ENCODE data around the gene PRKD2.
"Not testable (repeated sequence)": the region's sequence is repeated elsewhere in the genome, so short reads cannot be mapped to it uniquely, and the experiment has no call there.

PRKD2 gene

DNA sequence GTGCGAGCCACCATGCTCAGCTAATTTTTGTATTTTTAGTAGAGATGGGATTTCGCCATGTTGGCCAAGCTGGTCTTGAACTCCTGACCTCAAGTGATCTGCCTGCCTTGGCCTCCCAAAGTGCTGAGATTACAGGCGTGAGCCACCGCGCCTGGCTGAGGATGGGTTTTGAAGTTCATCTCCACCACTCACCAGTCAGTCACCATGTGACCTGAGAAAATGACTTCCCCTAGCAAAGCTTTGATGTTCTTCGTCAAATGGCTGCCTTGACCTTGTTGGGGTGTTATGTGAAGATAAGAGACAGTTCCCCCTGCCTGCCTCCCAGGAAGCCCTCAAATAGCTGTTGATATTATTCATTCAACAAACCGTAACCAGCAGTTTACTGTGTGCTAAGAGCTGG, 87.9 kb downstream of the PRKD2 start:
- FAIRE-seq: not testable (repeated sequence)

GRCh38 chr19:46626446-46626845, 90.5 kb downstream of the PRKD2 start:
- no peak for FAIRE-seq

DNA sequence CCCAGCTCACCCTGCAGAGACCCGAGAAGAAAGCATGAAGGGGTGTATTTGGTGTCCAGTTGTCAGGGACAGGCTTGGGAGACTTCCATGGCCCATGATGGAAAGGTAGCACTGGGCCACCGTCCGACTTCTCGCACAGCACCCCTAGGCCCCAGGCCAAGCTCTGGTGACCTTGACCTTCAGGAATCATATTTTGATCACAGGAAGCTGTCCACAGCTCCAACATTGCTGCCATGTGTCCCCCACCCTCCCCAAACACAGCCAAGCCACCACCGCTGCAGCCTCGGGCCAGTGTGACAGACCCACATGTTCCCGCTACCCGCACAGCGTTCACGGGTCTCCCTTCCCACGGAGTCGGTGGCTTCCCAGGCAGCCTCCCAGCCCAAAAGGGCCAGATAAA, 91.2 kb downstream of the PRKD2 start:
- no peak for FAIRE-seq

DNA sequence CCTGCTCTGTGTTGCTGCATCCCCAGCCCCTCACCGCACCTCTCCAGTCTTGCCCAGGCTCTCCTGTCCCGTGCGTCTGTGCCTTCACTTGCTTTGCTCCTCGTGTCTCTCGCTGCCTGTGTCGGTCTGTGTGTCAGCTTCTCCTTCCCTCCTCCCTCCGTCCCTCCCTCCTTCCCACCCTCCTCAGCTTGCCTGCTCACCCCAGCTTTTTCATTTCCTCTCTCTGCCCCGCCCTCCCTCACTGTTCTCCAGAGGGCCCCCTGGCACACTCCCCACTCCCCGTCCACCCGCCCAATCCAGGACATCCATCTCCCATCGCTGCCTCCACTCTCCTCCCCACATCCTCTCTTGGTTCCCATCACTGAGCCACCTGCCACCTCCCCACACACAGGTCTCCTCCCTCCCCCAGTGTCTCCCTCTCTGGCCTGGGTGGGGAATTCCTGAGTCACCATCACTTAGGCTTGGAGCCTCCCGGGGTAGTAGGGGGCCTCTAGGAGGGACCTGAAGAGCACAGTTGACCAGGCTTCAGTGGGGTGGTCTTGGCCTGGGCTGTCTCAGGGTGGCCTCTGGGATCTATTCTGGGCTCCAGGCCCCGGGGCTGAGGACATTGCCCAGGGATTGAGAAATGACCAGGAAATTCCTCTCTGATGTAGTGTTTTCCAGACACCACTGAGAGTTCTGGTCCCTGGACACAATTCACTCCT, 91.8 kb downstream of the PRKD2 start, which contains the start of gene PTGIR:
PTGIR (minus strand) TSS at position 132 of the 704 bp plus-strand sequence. CDS start 864 bp downstream, outside the sequence.
- no peak for FAIRE-seq
